Keratinocyte (primary cell): ENCODE results near the gene C11orf91.

Experiments used
- CTCF ChIP-seq, 3 experiments: IDR thresholded peaks in 1 of 3; conservative IDR thresholded peaks in 1 of 3; optimal IDR thresholded peaks in 1 of 3; 2 replicates in 2 of 3; 3 replicates in 1 of 3; pipeline versions ENCODE3 to v1.5.1; 2011; ENCODE audit warnings: low read length in 3 of 3, mild to moderate bottlenecking in 3 of 3, moderate library complexity in 2 of 3, control low read depth in 1 of 3, inconsistent platforms in 1 of 3; ENCODE audit not compliant: insufficient read depth in 2 of 3; ENCODE audit errors: extremely low read depth in 1 of 3
- EZH2 ChIP-seq: IDR thresholded peaks from one replicate; pipeline ENCODE4 v1.6.1; 2012; ENCODE audit warnings: inconsistent platforms, mild to moderate bottlenecking, low read length, moderate library complexity

DNA sequence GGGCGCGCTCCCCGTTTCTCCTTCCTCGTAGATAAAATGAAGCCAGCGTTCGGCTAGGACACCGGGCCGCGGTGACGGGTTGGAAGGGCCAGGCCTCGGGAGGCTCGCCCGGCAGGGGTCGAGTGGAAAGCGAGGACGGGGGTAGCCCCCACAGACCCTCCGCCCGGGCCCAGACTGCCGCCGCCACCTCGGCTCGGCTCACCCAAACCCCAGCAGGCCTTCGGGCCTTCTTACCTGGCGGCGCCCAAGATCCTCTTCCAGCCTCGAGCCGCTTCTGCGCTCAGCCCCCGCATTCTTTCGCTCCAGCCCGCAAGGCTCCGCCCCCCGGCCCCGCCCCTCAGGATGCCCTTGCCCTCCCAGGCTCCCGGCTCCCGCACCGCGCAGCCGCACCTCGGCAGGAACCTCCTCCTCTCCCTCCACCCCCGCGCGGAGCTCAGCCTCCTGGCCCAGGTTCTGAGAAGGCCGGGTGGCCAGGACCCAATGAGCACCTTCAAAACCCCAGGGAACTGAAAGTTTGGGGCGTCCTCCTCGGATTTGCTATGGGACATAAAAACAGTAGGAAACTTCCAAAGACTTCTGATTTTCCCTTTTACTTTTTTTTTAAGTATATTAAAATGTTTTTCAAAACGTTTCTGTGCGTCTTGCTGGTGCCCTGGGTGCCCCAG is 35.7 kb upstream of the C11orf91 start, which contains the start of gene CD59:
- TF ChIP-seq CTCF (optimal IDR thresholded peaks at IDR 0.05 in 1 of 3, IDR thresholded peaks at IDR 0.05 in 1 of 3, conservative IDR thresholded peaks at IDR 0.05 in 1 of 3; ENCODE audit: extremely low read depth in 1 of 3, insufficient read depth in 2 of 3, low read length in 3 of 3) (no peak), EZH2 (no peak)
